ENCODE measurements around the gene GFM1. TPM values are rescaled to one million over a fixed set of nuclear protein-coding genes. Genes with fewer than 3 reads are reported as not detected.

GFM1 gene
- total RNA-seq, 2 experiments from 2014 or later = 48.4 to 56.1 TPM

DNA sequence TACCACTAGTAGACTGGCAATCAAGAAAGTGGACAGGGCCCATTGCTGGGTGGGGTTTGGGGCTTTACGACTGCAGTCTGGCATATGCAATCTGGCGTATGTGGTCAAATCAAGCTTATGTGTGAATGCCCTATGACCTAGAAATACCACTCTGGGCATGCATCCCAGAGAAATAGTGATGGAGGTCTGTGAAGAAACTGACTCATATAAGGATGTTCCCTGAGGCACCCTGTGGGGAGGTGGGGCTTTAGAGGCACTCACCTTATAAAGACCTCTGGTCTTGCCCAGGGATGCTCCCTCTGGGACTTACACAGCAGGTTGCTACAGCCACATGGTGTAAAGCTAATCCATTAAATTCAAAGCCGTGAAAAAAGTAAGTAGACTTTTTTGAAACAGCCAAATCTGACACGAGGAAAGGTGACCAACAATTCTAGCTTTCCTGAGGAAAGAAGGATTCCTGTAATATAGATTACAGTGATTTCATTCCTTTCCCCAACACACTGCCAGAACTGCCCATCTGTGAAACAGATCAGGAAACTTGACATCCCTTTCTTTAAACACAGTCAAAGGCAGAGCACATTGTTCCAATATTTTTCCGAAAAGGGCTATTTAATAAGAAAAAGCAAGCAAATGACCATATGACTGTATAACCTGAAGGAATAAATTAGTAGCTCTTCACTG lies 74.3 kb downstream of the GFM1 start:
- ChIA-PET POLR2A (no interaction called here), CTCF (interaction anchor here (6.8 kb wide), 1 partner anchor 8 kb away, joined by 47 read pairs; no protein-coding TSS in a partner anchor)
- Mint-ChIP-seq H3K27me3 (no peaks in the 10 kb centered on the region), H3K4me3 (no peak overlapping the region), H3K4me1 (ENCODE audit: low read depth) (peaks cover 29% of the 10 kb centered on the region), H3K36me3 (ENCODE audit: low read depth) (peaks cover 24% of the 10 kb centered on the region), H3K9me3 (no peaks in the 10 kb centered on the region), H3K27ac (no peak overlapping the region)
- DNase-seq (no peak), ATAC-seq (no peak)
- TF ChIP-seq, protein P1, sequence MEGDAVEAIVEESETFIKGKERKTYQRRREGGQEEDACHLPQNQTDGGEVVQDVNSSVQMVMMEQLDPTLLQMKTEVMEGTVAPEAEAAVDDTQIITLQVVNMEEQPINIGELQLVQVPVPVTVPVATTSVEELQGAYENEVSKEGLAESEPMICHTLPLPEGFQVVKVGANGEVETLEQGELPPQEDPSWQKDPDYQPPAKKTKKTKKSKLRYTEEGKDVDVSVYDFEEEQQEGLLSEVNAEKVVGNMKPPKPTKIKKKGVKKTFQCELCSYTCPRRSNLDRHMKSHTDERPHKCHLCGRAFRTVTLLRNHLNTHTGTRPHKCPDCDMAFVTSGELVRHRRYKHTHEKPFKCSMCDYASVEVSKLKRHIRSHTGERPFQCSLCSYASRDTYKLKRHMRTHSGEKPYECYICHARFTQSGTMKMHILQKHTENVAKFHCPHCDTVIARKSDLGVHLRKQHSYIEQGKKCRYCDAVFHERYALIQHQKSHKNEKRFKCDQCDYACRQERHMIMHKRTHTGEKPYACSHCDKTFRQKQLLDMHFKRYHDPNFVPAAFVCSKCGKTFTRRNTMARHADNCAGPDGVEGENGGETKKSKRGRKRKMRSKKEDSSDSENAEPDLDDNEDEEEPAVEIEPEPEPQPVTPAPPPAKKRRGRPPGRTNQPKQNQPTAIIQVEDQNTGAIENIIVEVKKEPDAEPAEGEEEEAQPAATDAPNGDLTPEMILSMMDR (IDR thresholded peaks at IDR 0.05) = no peak
- intact Hi-C loops (cut with micrococcal nuclease) = no loop called here

DNA sequence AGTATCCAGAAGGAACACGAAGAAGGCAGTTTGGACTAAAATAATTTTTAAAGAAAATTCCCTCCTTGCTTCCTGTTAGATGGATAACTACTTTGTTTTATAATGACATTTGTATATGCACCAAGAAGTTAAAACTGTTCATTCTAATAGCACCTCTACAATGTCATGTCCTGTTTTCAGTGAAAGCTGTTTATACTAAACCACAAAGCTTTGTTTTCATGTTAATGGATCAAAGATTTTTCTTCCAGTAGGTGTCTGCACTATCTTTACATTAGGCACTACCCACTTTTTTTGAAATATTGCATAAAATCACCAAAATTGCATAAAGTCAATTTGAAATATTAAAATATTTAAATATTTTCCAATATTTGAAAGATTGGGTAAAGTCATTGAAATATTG lies 77.8 kb downstream of the GFM1 start:
- peaks cover 24% of the 10 kb centered on the region for H3K36me3 Mint-ChIP-seq (ENCODE audit: low read depth)
- ATAC-seq (no peak), DNase-seq (no peak)
- peaks cover 29% of the 10 kb centered on the region for H3K4me1 Mint-ChIP-seq (ENCODE audit: low read depth)
- no peak overlapping the region for H3K4me3 Mint-ChIP-seq
- H3K9me3 Mint-ChIP-seq = no peaks in the 10 kb centered on the region
- intact Hi-C loops (cut with micrococcal nuclease) = no loop called here
- H3K27me3 Mint-ChIP-seq = no peaks in the 10 kb centered on the region
- ChIA-PET POLR2A (no interaction called here), CTCF (interaction anchor here (1.1 to 1.2 kb wide), 2 partner anchors 9 to 73 kb away, joined by 3 to 6 read pairs; no protein-coding TSS in a partner anchor)
- TF ChIP-seq, protein P1 (IDR thresholded peaks at IDR 0.05) = no peak
- H3K27ac Mint-ChIP-seq = no peak overlapping the region

DNA sequence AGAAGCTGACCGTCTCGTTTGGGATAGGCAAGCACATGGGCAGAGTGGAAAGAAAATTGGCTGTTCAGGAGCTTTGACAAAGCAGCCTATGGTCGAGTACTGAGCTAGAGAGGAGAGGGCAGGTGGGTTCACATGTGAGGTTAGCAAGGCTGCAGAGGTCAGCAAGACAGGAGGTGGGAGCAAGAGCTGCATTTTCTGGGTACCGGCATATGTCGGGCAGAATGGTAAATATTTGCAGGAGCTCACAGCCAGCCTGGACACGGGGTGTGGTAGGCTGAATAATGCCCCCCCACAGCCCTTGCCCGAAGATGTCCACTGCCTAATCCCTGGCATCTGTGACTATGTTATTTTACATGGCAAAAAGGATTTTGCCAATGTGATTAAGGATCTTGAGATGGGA lies 79.7 kb downstream of the GFM1 start:
- H3K36me3 Mint-ChIP-seq (ENCODE audit: low read depth) = peaks cover 24% of the 10 kb centered on the region
- no peaks in the 10 kb centered on the region for H3K27me3 Mint-ChIP-seq
- H3K27ac Mint-ChIP-seq = no peak overlapping the region
- H3K4me3 Mint-ChIP-seq = no peak overlapping the region
- H3K9me3 Mint-ChIP-seq = no peaks in the 10 kb centered on the region
- DNase-seq (no peak), ATAC-seq (no peak)
- intact Hi-C loops (cut with micrococcal nuclease) = no loop called here
- H3K4me1 Mint-ChIP-seq (ENCODE audit: low read depth) = peaks cover 38% of the 10 kb centered on the region
- TF ChIP-seq, protein P1 (IDR thresholded peaks at IDR 0.05) = no peak
- POLR2A ChIA-PET = no interaction called here
- CTCF ChIA-PET = interaction anchor here (0.7 to 2.0 kb wide), 3 partner anchors 66 to 82 kb away, joined by 3 to 10 read pairs (median 5); no protein-coding TSS in a partner anchor

DNA sequence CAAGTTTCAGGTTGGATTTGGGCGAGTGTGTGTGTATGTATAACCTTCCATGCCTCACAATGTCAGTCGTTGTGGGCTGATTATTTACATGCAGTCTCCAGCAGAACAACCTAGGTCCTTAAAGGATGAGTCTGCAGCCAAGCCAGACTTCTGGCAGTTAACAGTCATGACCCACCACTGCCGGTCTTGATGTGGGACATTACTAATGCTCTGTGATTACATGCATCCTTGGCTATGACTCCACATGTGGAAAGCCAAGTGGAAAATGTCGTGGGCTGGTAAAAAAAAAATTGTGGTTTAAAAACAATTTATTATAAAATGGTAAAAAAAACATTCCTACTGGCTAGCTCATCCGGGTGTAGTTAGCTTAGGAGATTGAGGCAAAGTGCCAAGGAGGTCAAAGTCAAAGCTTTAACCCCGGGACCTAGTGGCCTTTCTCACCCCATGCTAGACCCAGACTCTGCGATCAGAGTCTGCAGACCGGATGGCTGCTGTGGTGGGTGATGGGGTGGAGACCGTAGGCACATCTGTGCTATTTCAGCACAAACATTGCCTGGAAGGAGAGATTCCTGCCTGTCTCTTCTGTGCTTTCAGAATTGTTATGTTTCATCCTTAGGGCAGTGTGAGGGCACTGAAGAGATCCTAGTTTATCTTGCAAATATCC lies 81.2 kb downstream of the GFM1 start:
- peaks cover 17% of the 10 kb centered on the region for H3K36me3 Mint-ChIP-seq (ENCODE audit: low read depth)
- H3K4me1 Mint-ChIP-seq (ENCODE audit: low read depth) = peaks cover 34% of the 10 kb centered on the region
- peak; percentile 50 for ATAC-seq
- TF ChIP-seq, protein P1 (IDR thresholded peaks at IDR 0.05) = no peak
- CTCF ChIA-PET = interaction anchor here (0.7 to 4.1 kb wide), 6 partner anchors 9 to 535 kb away, joined by 3 to 118 read pairs (median 24); partner anchors contain the start of gene MFSD1
- H3K9me3 Mint-ChIP-seq = no peaks in the 10 kb centered on the region
- DNase-seq = peak; percentile 27
- no peak overlapping the region for H3K4me3 Mint-ChIP-seq
- POLR2A ChIA-PET = no interaction called here
- intact Hi-C loops (cut with micrococcal nuclease) = no loop called here
- H3K27ac Mint-ChIP-seq = peak overlapping the region; percentile 2
- H3K27me3 Mint-ChIP-seq = peaks cover 2% of the 10 kb centered on the region

Data from activated CD8-positive, alpha-beta T cell treated with anti-CD3 and anti-CD28 coated beads for 36 hours (primary cell).